SK-N-SH (cell line): ENCODE measurements around the gene PHLDA3. TPM values are rescaled to one million over a fixed set of nuclear protein-coding genes. Genes with fewer than 3 reads are reported as not detected.

Source experiments
- CTCF ChIA-PET: fragments of 300-600, 350-600 bp; formaldehyde crosslinking; extraction: SDS; loops from one replicate; lab custom pipeline; 2021; lab: Yijun Ruan, JAX
- POLR2A ChIA-PET: fragments of 350-600 bp; sonication (Branson Sonifier 250); formaldehyde crosslinking; extraction: SDS; loops from one replicate; lab custom pipeline; 2020; ENCODE audit warnings: antibody characterized with exemption, inconsistent platforms; lab: Yijun Ruan, JAX
- DNase-seq: peaks from one replicate; pipeline ENCODE4 v3.0.0; 2012
- H2AFZ ChIP-seq: fragments of 200-600 bp; sonication (generic); 2 replicates; pipeline ENCODE4 v1.8.1; 2016; ENCODE audit warnings: antibody characterized with exemption, mild to moderate bottlenecking, low read depth
- H3F3A ChIP-seq: fragments of 200-600 bp; sonication (generic); replicated peaks from 2 replicates; pipeline ENCODE3; 2016; ENCODE audit warnings: antibody characterized with exemption, mild to moderate bottlenecking; ENCODE audit not compliant: insufficient read depth
- H3K27ac ChIP-seq, 2 experiments: fragments of 200-500 bp in 1 of 2; fragments of 200-600 bp in 1 of 2; sonication (Bioruptor generic) in 1 of 2; sonication (generic), shearing (Covaris generic) in 1 of 2; 2 replicates each; pipeline versions ENCODE4 v1.5.1 to v1.6.1; 2014 to 2016; ENCODE audit warnings: low read depth in 2 of 2, inconsistent platforms in 1 of 2, low read length in 1 of 2, mild to moderate bottlenecking in 1 of 2, mixed read lengths in 1 of 2
- H3K27me3 ChIP-seq: fragments of 200-600 bp; sonication (generic), shearing (Covaris generic); 2 replicates; pipeline ENCODE4 v1.6.1; 2016; ENCODE audit warnings: mixed run types; ENCODE audit not compliant: insufficient read depth
- H3K36me3 ChIP-seq, 2 experiments: fragments of 200-500 bp in 1 of 2; fragments of 200-600 bp in 1 of 2; sonication (Bioruptor generic) in 1 of 2; sonication (generic) in 1 of 2; replicated peaks in 1 of 2; 2 replicates each; pipeline versions ENCODE3 to v1.5.1; 2014 to 2016; ENCODE audit warnings: low read length in 1 of 2, mild to moderate bottlenecking in 1 of 2; ENCODE audit not compliant: insufficient read depth in 2 of 2, control insufficient read depth in 1 of 2
- H3K4me1 ChIP-seq, 2 experiments: fragments of 200-500 bp in 1 of 2; fragments of 200-600 bp in 1 of 2; sonication (Bioruptor generic) in 1 of 2; sonication (generic), shearing (Covaris generic) in 1 of 2; 2 replicates each; pipeline versions ENCODE4 v1.5.1 to v1.6.1; 2014 to 2016; ENCODE audit warnings: low read depth in 1 of 2, low read length in 1 of 2, mixed run types in 1 of 2; ENCODE audit not compliant: insufficient read depth in 2 of 2, control insufficient read depth in 1 of 2
- H3K4me2 ChIP-seq: fragments of 200-600 bp; sonication (generic), shearing (Covaris generic); 2 replicates; pipeline ENCODE4 v1.6.1; 2017; ENCODE audit warnings: mixed run types
- H3K4me3 ChIP-seq, 2 experiments: fragments of 200-500 bp in 1 of 2; fragments of 200-600 bp in 1 of 2; sonication (Bioruptor generic) in 1 of 2; sonication (generic), shearing (Covaris generic) in 1 of 2; 2 replicates each; pipeline versions ENCODE4 v1.5.1 to v1.8.1; 2014 to 2016; ENCODE audit warnings: low read depth in 2 of 2, inconsistent platforms in 1 of 2, low read length in 1 of 2, mild to moderate bottlenecking in 1 of 2, mixed read lengths in 1 of 2, moderate library complexity in 1 of 2
- H3K79me2 ChIP-seq: fragments of 200-600 bp; sonication (generic); 2 replicates; pipeline ENCODE4 v1.8.1; 2017; ENCODE audit warnings: mild to moderate bottlenecking; ENCODE audit not compliant: insufficient read depth
- H3K9ac ChIP-seq: fragments of 200-600 bp; sonication (generic); 2 replicates; pipeline ENCODE4 v1.6.1; 2017; ENCODE audit warnings: mixed run types
- H3K9me2 ChIP-seq: fragments of 200-600 bp; sonication (generic); 2 replicates; pipeline ENCODE4 v1.6.1; 2017; ENCODE audit warnings: mixed run types
- H3K9me3 ChIP-seq: fragments of 200-600 bp; sonication (generic); 2 replicates; pipeline ENCODE4 v1.6.1; 2017; ENCODE audit warnings: mixed run types, mild to moderate bottlenecking, moderate library complexity
- H4K20me1 ChIP-seq: fragments of 200-600 bp; sonication (generic); 2 replicates; pipeline ENCODE4 v1.6.1; 2017; ENCODE audit warnings: mild to moderate bottlenecking, mixed run types; ENCODE audit not compliant: insufficient read depth
- CTCF ChIP-seq: fragments of 200-600 bp; sonication (generic); IDR thresholded peaks from 2 replicates; pipeline ENCODE4 v1.6.1; 2017; ENCODE audit warnings: antibody characterized with exemption, mild to moderate bottlenecking, moderate library complexity
- EP300 ChIP-seq, 2 experiments: IDR thresholded peaks; 2 replicates each; pipeline versions ENCODE4 v1.4.0 to v1.6.1; 2012; ENCODE audit warnings: borderline replicate concordance in 1 of 2, low read depth in 1 of 2, low read length in 1 of 2
- EZH2phosphoT487 ChIP-seq: fragments of 200-600 bp; sonication (generic); IDR thresholded peaks from 2 replicates; pipeline ENCODE4 v1.6.1; 2017; ENCODE audit warnings: low read depth, mixed run types, mild to moderate bottlenecking, antibody characterized with exemption, moderate library complexity, borderline replicate concordance
- GABPA ChIP-seq: IDR thresholded peaks from 2 replicates; pipeline ENCODE4 v1.4.0; 2012; ENCODE audit warnings: low read depth, mild to moderate bottlenecking
- NRF1 ChIP-seq: IDR thresholded peaks from 2 replicates; pipeline ENCODE4 v1.6.1; 2012; ENCODE audit warnings: low read depth, mild to moderate bottlenecking, low read length
- REST ChIP-seq: IDR thresholded peaks from 2 replicates; pipeline ENCODE4 v1.6.1; 2012; ENCODE audit warnings: mild to moderate bottlenecking, low read depth, low read length, moderate library complexity
- RFX5 ChIP-seq: IDR thresholded peaks from 2 replicates; pipeline ENCODE4 v1.6.1; 2012; ENCODE audit warnings: mild to moderate bottlenecking, improper control_type of control experiment, low read length
- RXRA ChIP-seq: IDR thresholded peaks from 2 replicates; pipeline ENCODE4 v1.4.0; 2012; ENCODE audit warnings: low read depth, mild to moderate bottlenecking, borderline replicate concordance
- SIN3A ChIP-seq: IDR thresholded peaks from 2 replicates; pipeline ENCODE4 v1.6.1; 2012; ENCODE audit warnings: low read depth, mild to moderate bottlenecking, low read length, moderate library complexity, borderline replicate concordance
- YY1 ChIP-seq: IDR thresholded peaks from 2 replicates; pipeline ENCODE4 v1.4.0; 2012; ENCODE audit warnings: low read depth, mild to moderate bottlenecking
- WGBS: methylation state at CpG from one replicate; pipeline ENCODE4 v1.1.6; 2017; ENCODE audit warnings: low lambda C conversion rate; 5-methylcytosine and 5-hydroxymethylcytosine counted together
- polyA plus RNA-seq, 3 experiments: library from polyadenylated mRNA; depleted of rRNA; stranded (reverse); fragments of >200 nt; gene quantifications; 2 replicates each; pipeline ENCODE4 v1.2.3, GENCODE V29; 2012
- TF ChIP-seq, protein P1 (sequence below): IDR thresholded peaks from 2 replicates; pipeline ENCODE4 v1.4.0; 2012; ENCODE audit warnings: low read depth, borderline replicate concordance

Gene PHLDA3
- polyA plus RNA-seq, 1 of the 3 experiments (the other 2 are of a cell fraction): 105 TPM

DNA sequence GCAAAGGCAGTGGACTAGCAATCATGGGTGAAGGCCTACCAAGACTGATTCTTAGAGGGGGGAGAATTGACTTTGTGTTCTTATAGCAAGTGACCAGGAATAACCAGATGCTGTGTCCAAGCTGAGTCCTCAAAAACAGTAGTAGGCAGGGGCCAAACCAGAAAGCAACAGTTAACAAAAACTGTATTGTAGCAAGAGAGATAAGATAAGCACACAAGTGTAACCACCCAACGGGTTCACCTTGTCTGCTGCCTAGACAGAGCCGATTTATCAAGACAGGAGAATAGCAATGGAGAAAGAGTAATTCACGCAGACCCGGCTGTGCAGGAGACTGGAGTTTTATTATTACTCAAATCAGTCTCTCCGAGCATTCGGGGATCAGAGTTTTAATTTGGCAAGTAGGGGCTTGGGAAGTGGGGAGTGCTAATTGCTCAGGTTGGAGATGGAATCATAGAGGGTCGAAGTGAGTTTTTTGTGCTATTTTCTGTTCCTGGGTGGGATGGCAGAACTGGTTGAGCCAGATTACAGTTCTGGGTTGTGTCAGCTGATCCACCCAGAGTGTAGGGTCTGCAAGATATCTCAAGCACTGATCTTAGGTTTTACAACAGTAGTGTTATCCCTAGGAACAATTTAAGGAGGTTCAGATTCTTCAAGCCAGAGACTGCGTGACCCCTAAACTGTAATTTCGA lies 46.2 kb upstream of the PHLDA3 start:
- H3K4me2 ChIP-seq: no peak overlapping the region
- DNase-seq: no peak
- H3K36me3 ChIP-seq: no peaks in the 10 kb centered on the region
- H3K27ac ChIP-seq: no peak overlapping the region
- TF ChIP-seq RXRA (no peak), REST (no peak), CTCF (no peak), GABPA (no peak), YY1 (no peak), RFX5 (no peak), EZH2phosphoT487 (no peak), EP300 (IDR thresholded peaks at IDR 0.05; ENCODE audit: borderline replicate concordance in 1 of 2, low read depth in 1 of 2, low read length in 1 of 2) (no peak), NRF1 (no peak), SIN3A (no peak)
- TF ChIP-seq, protein P1, sequence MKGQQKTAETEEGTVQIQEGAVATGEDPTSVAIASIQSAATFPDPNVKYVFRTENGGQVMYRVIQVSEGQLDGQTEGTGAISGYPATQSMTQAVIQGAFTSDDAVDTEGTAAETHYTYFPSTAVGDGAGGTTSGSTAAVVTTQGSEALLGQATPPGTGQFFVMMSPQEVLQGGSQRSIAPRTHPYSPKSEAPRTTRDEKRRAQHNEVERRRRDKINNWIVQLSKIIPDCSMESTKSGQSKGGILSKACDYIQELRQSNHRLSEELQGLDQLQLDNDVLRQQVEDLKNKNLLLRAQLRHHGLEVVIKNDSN: no peak
- H3F3A ChIP-seq: no peaks in the 10 kb centered on the region
- H3K9ac ChIP-seq: no peak overlapping the region
- WGBS: 84% methylated on average over 9 of the region's 9 CpGs
- H4K20me1 ChIP-seq: no peaks in the 10 kb centered on the region
- H3K4me3 ChIP-seq: no peak overlapping the region
- no peak overlapping the region for H2AFZ ChIP-seq
- POLR2A ChIA-PET: no interaction called here
- H3K27me3 ChIP-seq: no peaks in the 10 kb centered on the region
- H3K9me3 ChIP-seq: no peaks in the 10 kb centered on the region
- CTCF ChIA-PET: interaction anchor here (0.7 to 31.9 kb wide), 10 partner anchors 11 to 82 kb away, joined by 3 to 860 read pairs (median 4); partner anchors contain the start of gene NAV1
- H3K4me1 ChIP-seq: peaks cover 9 to 14% of the 10 kb centered on the region in 2 experiments; a peak in 2 of 4 replicates
- no peaks in the 10 kb centered on the region for H3K79me2 ChIP-seq
- H3K9me2 ChIP-seq: no peaks in the 10 kb centered on the region
